Panc1 (cell line): Measurements from ENCODE around the gene CARNS1. TPM values are rescaled to one million over a fixed set of nuclear protein-coding genes. Genes with fewer than 3 reads are reported as not detected.

ENCODE experiments used
- ATAC-seq: fragments of 200-7000 bp; cut with Tn5 transposase; 2 replicates; pipeline ENCODE4 v1.9.1; 2020; ENCODE audit warnings: mild to moderate bottlenecking, moderate library complexity
- BruUV-seq: library from RNA; stranded (reverse); fragments of 400-500 nt; replicated peaks from 2 replicates; lab custom pipeline; 2021; lab: Mats Ljungman, UMichigan
- CTCF ChIA-PET: fragments of 300-600 bp; sonication (Branson Sonifier 250); formaldehyde crosslinking; loops from one replicate; lab custom pipeline; 2022; ENCODE audit warnings: antibody characterized with exemption; lab: Charles Lee
- POLR2A ChIA-PET: fragments of 300-600 bp; sonication (Branson Sonifier 250); formaldehyde crosslinking; loops from one replicate; lab custom pipeline; 2022; ENCODE audit warnings: antibody characterized with exemption; lab: Charles Lee
- DNase-seq: peaks from one replicate; pipeline ENCODE4 v3.0.0-alpha.2; 2010; ENCODE audit warnings: low read depth, low spot score
- H3K27ac ChIP-seq: 2 replicates; pipeline ENCODE4 v1.5.1; 2011; ENCODE audit warnings: mild to moderate bottlenecking, low read length, inconsistent platforms
- H3K27me3 ChIP-seq: fragments of 200-500 bp; sonication (Bioruptor generic); 2 replicates; pipeline ENCODE4 v1.6.0; 2014; ENCODE audit warnings: low read length, inconsistent platforms; ENCODE audit not compliant: control insufficient read depth, insufficient read depth
- H3K36me3 ChIP-seq: fragments of 200-500 bp; sonication (Bioruptor generic); 2 replicates; pipeline ENCODE4 v1.5.1; 2014; ENCODE audit warnings: inconsistent platforms, mild to moderate bottlenecking, low read length, moderate library complexity; ENCODE audit not compliant: control insufficient read depth, insufficient read depth
- H3K4me1 ChIP-seq: 2 replicates; pipeline ENCODE4 v1.5.1; 2011; ENCODE audit warnings: inconsistent platforms, mild to moderate bottlenecking, low read length, moderate library complexity; ENCODE audit not compliant: control insufficient read depth, insufficient read depth
- H3K4me3 ChIP-seq, 2 experiments: 2 replicates each; pipeline ENCODE4 v1.5.1; 2011 to 2012; ENCODE audit warnings: low read depth in 2 of 2, low read length in 2 of 2, mild to moderate bottlenecking in 2 of 2, inconsistent platforms in 1 of 2, moderate library complexity in 1 of 2
- H3K9me3 ChIP-seq: fragments of 200-500 bp; sonication (Bioruptor generic); 2 replicates; pipeline ENCODE4 v1.5.1; 2014; ENCODE audit warnings: low read depth, mild to moderate bottlenecking, inconsistent platforms, low read length, moderate library complexity; ENCODE audit not compliant: control insufficient read depth, insufficient read depth
- CTCF ChIP-seq: fragments of 450-650 bp; IDR thresholded peaks from 2 replicates; pipeline ENCODE4 v1.5.1; 2017; ENCODE audit warnings: mild to moderate bottlenecking
- POLR2AphosphoS5 ChIP-seq: IDR thresholded peaks from 2 replicates; pipeline ENCODE4 v1.6.1; 2012; ENCODE audit warnings: mild to moderate bottlenecking, low read depth, low read length, moderate library complexity
- SIN3A ChIP-seq: IDR thresholded peaks from 2 replicates; pipeline ENCODE4 v1.6.1; 2012; ENCODE audit warnings: low read depth, mild to moderate bottlenecking, low read length, moderate library complexity, borderline replicate concordance; ENCODE audit not compliant: insufficient read depth
- TCF7L2 ChIP-seq: IDR thresholded peaks from 2 replicates; pipeline ENCODE4 v1.6.1; 2011; ENCODE audit warnings: mild to moderate bottlenecking, low read depth, low read length, inconsistent platforms
- in situ Hi-C: cut with HindIII; loops from 2 replicates; pipeline ENCODE4 v1.10.0; 2016; ENCODE audit warnings: low sequenced_read_pairs, low pct_unique_long_range_greater_than_20kb
- intact Hi-C: fragments of 100-400 bp; cut with micrococcal nuclease; formaldehyde crosslinking; loops from one replicate; pipeline ENCODE4 v1.10.0; 2022; ENCODE audit not compliant: unreplicated experiment
- total RNA-seq: library from RNA; stranded (reverse); gene quantifications from one replicate; pipeline ENCODE4 v1.2.1, GENCODE V29; 2021; ENCODE audit not compliant: unreplicated experiment
- TF ChIP-seq, protein P1 (sequence below), 2 experiments: IDR thresholded peaks; 2 replicates each; pipeline ENCODE4 v1.6.1; 2011 to 2012; ENCODE audit warnings: low read depth in 2 of 2, control low read depth in 1 of 2, low read length in 1 of 2, mild to moderate bottlenecking in 1 of 2, moderate library complexity in 1 of 2; ENCODE audit not compliant: insufficient read depth in 1 of 2

The CARNS1 gene
- total RNA-seq, 1 experiment from 2014 or later = 1.0 TPM

- Histone ChIP-seq H3K27ac (peak overlapping the region; percentile 54; the same call in 1 of the 2 replicates), H3K4me3 (no peak overlapping the region), H3K4me1 (peaks cover 56% of the 10 kb centered on the region), H3K9me3 (no peaks in the 10 kb centered on the region), H3K27me3 (no peaks in the 10 kb centered on the region), H3K36me3 (no peaks in the 10 kb centered on the region)
- in situ Hi-C loops = no loop called here
- CTCF ChIA-PET = interaction anchor here (0.6 kb wide), 1 partner anchor 59 kb away, joined by 3 read pairs; no protein-coding TSS in a partner anchor
- ATAC-seq (no peak), DNase-seq (no peak)
- BruUV-seq = TSS peak; percentile 31
- intact Hi-C loops = no loop called here
- POLR2A ChIA-PET = interaction anchor here (1.9 kb wide), 1 partner anchor 15 kb away, joined by 6 read pairs; the partner anchor contains the start of gene PPP1CA
- TF ChIP-seq CTCF (no peak), SIN3A (no peak), TCF7L2 (no peak), POLR2AphosphoS5 (no peak)
- TF ChIP-seq, protein P1, sequence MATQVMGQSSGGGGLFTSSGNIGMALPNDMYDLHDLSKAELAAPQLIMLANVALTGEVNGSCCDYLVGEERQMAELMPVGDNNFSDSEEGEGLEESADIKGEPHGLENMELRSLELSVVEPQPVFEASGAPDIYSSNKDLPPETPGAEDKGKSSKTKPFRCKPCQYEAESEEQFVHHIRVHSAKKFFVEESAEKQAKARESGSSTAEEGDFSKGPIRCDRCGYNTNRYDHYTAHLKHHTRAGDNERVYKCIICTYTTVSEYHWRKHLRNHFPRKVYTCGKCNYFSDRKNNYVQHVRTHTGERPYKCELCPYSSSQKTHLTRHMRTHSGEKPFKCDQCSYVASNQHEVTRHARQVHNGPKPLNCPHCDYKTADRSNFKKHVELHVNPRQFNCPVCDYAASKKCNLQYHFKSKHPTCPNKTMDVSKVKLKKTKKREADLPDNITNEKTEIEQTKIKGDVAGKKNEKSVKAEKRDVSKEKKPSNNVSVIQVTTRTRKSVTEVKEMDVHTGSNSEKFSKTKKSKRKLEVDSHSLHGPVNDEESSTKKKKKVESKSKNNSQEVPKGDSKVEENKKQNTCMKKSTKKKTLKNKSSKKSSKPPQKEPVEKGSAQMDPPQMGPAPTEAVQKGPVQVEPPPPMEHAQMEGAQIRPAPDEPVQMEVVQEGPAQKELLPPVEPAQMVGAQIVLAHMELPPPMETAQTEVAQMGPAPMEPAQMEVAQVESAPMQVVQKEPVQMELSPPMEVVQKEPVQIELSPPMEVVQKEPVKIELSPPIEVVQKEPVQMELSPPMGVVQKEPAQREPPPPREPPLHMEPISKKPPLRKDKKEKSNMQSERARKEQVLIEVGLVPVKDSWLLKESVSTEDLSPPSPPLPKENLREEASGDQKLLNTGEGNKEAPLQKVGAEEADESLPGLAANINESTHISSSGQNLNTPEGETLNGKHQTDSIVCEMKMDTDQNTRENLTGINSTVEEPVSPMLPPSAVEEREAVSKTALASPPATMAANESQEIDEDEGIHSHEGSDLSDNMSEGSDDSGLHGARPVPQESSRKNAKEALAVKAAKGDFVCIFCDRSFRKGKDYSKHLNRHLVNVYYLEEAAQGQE (IDR thresholded peaks at IDR 0.05; ENCODE audit: insufficient read depth in 1 of 2, low read depth in 2 of 2, low read length in 1 of 2) = no peak
These were observed 1.2 kb downstream of the CARNS1 start for GRCh38 chr11:67416416-67417335.

- Histone ChIP-seq H3K9me3 (no peaks in the 10 kb centered on the region), H3K27me3 (no peaks in the 10 kb centered on the region), H3K36me3 (no peaks in the 10 kb centered on the region), H3K4me3 (no peak overlapping the region), H3K4me1 (peaks cover 56% of the 10 kb centered on the region), H3K27ac (peak overlapping the region; percentile 44; the same call in 1 of the 2 replicates)
- in situ Hi-C loops (no loop called here), intact Hi-C loops (no loop called here)
- BruUV-seq = no TSS peak
- ATAC-seq (no peak), DNase-seq (no peak)
- no peak for TF ChIP-seq CTCF
- TF ChIP-seq POLR2AphosphoS5 = no peak
- no peak for TF ChIP-seq SIN3A
- TF ChIP-seq TCF7L2 = no peak
- TF ChIP-seq, protein P1 (IDR thresholded peaks at IDR 0.05; ENCODE audit: insufficient read depth in 1 of 2, low read depth in 2 of 2, low read length in 1 of 2) = no peak
- ChIA-PET CTCF (interaction anchor here (0.6 kb wide), 1 partner anchor 60 kb away, joined by 3 read pairs; no protein-coding TSS in a partner anchor), POLR2A (interaction anchor here (1.9 kb wide), 1 partner anchor 16 kb away, joined by 6 read pairs; the partner anchor contains the start of gene PPP1CA)
These were observed 1.9 kb downstream of the CARNS1 start for GRCh38 chr11:67417425-67417824.
